HG03342 (cell line): ENCODE results near the gene MYH7.
"Not testable (repeated sequence)": the region's sequence is repeated elsewhere in the genome, so short reads cannot be mapped to it uniquely, and the experiment has no call there.

Experiments
- ATAC-seq: cut with Tn5 transposase; IDR thresholded peaks from one replicate; pipeline ENCODE4 v1.9.1; 2021; ENCODE audit warnings: mild to moderate bottlenecking, moderate library complexity; ENCODE audit not compliant: unreplicated experiment

Gene MYH7

DNA sequence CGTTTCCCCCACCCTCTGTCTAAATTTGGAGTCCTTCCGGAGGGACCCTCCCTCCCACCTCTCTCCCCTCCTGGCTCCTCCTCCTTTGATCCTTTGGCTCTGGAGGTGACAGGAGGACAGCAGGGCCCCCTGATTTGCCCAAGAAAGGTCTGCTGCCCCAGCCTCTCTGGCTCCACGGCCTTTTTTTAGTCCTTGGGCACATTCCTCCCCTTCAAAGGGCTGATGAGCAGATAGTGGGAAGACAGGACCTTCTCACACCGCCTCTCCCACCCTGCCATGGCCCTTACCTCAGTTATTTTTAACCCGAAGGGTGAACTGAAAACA is 27.2 kb downstream of the MYH7 start:
- ATAC-seq = no peak

DNA sequence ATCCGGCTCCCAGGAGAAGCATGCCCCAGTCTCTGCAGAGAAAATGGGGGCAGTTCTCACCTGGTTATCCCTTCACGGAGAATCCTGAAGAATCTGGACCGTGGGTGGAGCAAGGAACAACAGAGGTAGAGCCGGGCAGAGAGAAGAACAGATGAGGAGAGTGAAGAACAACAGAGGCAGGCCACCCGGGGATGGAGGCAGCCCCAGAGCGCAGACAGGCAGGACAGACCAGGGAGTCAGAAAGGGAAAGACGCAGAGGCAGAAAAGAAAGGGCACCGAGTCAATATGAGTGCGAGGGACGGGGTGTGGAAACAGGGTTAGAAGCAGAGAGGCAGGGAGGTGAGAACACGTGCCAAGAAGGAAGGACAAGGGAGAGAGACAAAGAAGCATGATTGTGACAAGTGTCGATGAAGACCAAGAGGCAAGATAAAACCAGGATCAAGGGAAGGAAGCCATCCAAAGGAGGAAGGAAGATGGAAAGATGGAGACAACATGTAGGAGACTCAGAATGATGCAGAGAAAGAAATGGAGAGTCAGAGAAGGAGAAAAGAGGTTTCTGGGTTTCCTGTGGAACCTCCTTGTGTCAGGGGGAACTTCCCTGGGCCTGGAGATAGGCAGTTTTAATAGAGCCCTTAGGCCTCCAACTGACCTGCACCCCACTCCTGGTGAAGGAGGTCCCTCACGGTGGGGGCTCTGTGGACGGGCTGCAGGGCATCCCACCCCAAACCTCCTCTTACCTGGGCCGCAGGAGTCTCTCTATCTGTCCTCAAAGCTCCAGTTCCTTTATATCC is 27.7 kb downstream of the MYH7 start, which contains the start of gene MYH6:
TSS of gene MYH6 (minus strand) at position 758 of the 791 bp plus-strand sequence. CDS start 1,050 bp downstream, outside the sequence.
- no peak for ATAC-seq

GRCh38 chr14:23406725-23407355 is 28.6 kb downstream of the MYH7 start:
- ATAC-seq = no peak

- no peak for ATAC-seq
These were observed 29.2 kb downstream of the MYH7 start for GRCh38 chr14:23406244-23406643.

- no peak for ATAC-seq
These were observed 29.9 kb downstream of the MYH7 start for GRCh38 chr14:23405516-23406025.

DNA sequence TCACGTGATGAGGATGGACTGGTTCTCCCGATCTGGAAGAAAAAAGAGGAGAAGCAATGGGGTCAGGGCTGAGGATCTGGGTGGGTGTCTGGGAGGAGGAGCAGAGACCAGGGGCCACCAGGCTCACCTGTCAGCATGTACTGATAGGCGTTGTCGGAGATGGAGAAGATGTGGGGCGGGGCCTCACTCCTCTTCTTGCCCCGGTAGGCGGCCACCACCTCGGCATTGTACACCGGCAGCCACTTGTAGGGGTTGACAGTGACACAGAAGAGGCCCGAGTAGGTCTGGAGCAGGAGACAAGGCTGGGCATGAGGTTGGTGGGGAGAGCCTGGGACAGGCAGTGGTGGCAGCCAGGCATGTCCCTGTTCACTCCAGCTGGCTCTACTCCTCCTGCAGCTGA is 30.4 kb downstream of the MYH7 start:
- ATAC-seq = no peak

DNA sequence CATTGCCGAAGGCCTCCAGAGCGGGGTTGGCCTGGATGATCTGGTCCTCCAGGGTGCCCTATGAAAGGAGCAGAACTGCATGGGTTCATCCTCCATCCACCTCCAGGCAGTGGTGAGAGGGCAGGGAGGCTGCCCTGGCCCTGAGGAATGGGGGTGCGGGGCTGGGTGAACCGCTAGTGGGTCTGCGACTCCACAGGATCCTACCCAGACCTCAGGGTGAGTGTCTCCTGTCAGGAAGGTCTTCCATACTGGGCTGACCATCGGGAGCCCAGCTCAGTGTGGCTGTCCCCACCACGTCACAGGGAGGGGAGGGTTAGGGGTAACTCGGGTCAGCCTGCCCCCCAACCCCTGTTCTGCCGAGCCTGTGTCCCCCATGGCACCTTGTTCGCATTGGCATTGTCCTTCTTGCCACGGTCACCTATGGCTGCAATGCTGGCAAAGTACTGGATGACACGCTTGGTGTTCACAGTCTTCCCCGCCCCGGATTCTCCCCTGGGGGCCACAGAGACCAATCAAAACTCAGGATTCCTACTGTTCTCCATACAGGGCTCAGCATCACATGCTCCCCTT is 31.0 kb downstream of the MYH7 start:
- ATAC-seq = no peak

DNA sequence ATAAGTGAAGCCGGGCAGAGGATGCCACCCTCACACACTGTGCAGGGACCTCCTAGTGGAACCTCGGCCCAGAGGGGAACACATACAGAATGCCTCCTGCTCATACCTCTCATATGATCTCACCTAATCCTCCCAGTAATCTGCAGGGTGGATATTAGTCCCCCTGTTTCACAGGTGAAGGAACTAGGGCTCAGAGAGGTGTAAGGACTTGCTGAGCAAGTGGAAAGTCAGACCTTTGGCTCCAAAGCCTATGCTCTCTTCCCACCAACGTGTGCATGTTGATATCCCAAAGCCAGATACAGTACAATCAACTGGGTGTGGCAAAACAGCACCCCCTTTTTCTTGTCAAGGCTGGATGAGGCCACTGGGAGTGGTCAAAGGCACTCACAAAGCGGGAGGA is 31.6 kb downstream of the MYH7 start:
- no peak for ATAC-seq

GRCh38 chr14:23403139-23403438 is 32.4 kb downstream of the MYH7 start:
- no peak for ATAC-seq

GRCh38 chr14:23402296-23403138 is 32.9 kb downstream of the MYH7 start:
- no peak for ATAC-seq

GRCh38 chr14:23401291-23401690 is 34.2 kb downstream of the MYH7 start:
- ATAC-seq = no peak

DNA sequence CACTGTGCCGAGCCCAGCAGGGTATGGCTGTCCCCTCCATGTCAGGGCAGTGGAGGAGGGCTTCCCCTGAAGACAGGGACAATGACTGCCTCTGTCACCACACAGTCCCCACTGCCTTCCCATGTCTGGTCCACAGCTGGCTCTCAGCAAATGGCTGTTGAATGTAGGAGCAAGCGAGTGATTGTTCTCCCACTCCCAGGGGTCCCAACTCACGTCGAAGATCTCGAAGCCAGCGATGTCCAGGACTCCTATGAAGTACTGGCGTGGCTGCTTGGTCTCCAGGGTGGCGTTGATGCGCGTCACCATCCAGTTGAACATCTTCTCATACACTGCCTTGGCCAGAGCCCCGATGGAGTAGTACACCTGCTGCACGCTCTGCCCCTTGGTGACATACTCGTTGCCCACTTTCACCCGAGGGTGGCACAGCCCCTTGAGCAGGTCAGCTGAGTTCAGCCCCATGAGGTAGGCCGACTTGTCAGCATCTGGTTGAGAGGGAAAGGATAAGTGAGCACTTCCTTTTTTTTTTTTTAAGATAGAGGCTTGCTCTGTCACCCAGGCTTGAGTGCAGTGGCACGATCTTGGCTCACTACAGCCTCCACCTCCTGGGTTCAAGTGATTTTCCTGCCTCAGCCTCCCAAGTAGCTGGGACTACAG is 34.8 kb downstream of the MYH7 start:
- ATAC-seq = not testable (repeated sequence)

GRCh38 chr14:23399591-23399990 is 35.9 kb downstream of the MYH7 start:
- no peak for ATAC-seq

DNA sequence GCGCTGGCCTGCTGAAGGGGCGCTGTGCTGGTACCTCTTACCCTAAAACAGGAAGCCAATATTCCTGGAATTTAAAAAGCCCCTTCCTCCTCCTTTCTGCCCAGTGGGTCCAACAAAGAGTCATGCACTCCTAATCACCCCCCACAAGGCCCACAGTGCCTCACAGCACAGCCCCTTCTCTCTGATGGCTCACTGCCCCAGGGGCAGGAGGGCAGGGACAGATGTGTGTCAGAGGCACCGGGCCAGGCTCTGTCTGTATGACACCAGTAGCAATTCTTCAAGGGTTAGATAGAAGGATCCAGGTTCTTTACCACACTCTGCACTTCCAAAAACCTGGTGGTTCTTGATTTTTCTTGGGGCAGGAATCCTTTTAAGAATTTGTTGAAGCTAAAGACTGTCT is 36.3 kb downstream of the MYH7 start:
- ATAC-seq = no peak

DNA sequence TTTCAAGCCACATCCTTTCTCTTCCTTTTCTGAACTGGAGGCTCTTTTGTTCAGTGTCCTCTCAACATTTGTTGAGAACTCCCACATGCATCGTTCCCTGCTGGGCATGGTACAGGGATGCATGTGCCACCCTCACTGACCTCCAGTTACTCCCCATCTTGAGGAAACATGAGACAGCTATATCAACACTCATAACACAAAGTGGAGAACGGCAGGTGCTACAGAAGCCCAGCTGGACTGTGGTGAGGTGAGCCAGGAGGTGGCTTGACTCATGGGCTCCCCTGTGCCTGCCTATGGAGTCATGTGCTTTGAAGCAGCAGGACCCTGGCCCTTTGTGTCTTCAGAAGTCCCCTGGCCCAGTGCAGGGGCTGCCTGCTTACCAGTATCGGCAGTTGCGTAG is 37.1 kb downstream of the MYH7 start:
- ATAC-seq = no peak

DNA sequence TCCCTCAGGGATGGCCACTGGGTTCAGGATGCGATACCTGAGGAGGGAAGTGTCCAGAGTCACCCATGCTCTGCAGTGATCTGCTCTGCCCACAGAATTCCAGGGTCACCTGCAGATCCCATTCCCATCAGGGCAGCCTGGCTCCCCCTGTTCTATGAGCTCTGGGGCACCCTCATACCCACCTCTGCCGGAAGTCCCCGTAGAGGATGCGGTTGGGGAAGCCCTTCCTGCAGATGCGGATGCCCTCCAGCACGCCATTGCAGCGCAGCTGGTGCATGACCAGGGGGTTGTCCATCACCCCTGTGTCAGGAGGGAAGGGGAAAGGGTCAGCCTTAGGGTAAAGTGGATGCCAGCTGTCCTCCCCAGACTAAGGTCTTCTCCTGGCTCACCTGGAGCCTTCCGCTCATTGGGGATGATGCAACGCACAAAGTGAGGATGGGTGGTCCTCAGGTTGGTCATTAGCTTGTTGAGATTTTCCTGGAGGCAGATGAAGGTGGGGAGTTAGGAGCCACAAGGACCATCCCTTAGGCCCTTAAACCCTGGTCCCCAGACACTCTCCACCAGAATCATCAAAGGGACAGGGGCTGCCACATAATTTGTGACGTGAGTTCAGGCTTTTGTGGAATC is 38.6 kb downstream of the MYH7 start:
- ATAC-seq = no peak

- ATAC-seq = no peak
These were observed 39.3 kb downstream of the MYH7 start for GRCh38 chr14:23396126-23396525.

DNA sequence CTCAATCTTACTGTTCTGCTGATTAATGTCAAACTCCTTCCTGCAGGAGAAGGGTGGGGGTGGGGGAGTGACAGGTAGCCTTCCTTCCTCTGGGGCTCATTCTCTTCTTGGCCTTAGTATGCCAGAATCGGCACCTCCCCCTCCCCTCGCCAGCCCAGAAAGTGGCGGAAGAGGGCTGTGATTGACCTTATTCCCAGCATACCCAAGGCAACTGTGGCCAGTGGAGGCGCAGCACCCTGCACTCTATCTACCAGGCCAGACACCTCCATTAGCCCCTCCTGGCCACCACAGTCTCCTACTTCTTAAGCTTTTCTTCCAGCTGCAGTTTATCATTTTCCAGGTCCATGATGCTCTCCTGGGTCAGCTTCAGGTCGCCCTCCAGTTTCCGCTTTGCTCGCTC is 42.8 kb downstream of the MYH7 start:
- no peak for ATAC-seq

DNA sequence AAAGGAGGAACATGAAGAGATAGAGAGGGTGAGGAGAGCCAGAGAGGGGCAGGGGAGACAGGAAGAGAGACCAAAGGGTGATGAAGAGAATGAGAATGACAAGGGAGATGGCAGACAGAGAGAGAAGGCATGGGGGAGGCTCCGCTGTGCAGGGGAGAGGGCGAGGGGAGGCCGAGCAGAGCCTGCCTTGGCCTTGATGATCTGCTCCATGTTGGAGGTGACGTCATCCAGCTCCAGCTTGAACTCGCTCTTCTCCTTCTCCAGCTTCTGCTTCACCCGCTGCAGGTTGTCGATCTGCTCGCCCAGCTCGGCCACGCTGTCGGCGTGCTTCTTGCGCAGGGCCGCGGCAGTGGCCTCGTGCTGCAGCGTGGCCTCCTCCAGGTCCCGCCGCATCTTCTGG is 45.6 kb downstream of the MYH7 start:
- not testable (repeated sequence) for ATAC-seq

GRCh38 chr14:23389396-23389795 is 46.1 kb downstream of the MYH7 start:
- ATAC-seq = no peak
